ENCODE data around the gene FRAS1. TPM values are rescaled to one million over a fixed set of nuclear protein-coding genes. Genes with fewer than 3 reads are reported as not detected.

The FRAS1 gene
- total RNA-seq, 1 experiment from 2014 or later: 82.0 TPM

GRCh38 chr4:78069859-78070258 is 12.7 kb downstream of the FRAS1 start:
- H3K27me3 Mint-ChIP-seq (ENCODE audit: low read depth): no peaks in the 10 kb centered on the region
- no peak for DNase-seq (ENCODE audit: low spot score)
- H3K9me3 Mint-ChIP-seq: no peaks in the 10 kb centered on the region
- peaks cover 54% of the 10 kb centered on the region for H3K4me1 Mint-ChIP-seq
- no peak overlapping the region for H3K4me3 Mint-ChIP-seq
- no peak overlapping the region for H3K27ac Mint-ChIP-seq
- ChIA-PET POLR2A (no interaction called here), CTCF (interaction anchor here (0.7 to 2.9 kb wide), 2 partner anchors 11 to 162 kb away, joined by 4 to 18 read pairs; no protein-coding TSS in a partner anchor)
- TF ChIP-seq HMGXB4 (CRISPR knock-in tag; IDR thresholded peaks at IDR 0.05) (no peak), IRF1 (CRISPR knock-in tag; IDR thresholded peaks at IDR 0.05) (no peak), GTF2I (CRISPR knock-in tag; conservative IDR thresholded peaks at IDR 0.05) (no peak), CREM (CRISPR knock-in tag; IDR thresholded peaks at IDR 0.05) (no peak), NFE2L1 (CRISPR knock-in tag; IDR thresholded peaks at IDR 0.05) (no peak), MAX (CRISPR knock-in tag; IDR thresholded peaks at IDR 0.05) (no peak), ZMAT4 (CRISPR knock-in tag; IDR thresholded peaks at IDR 0.05) (no peak), ZBTB21 (CRISPR knock-in tag; IDR thresholded peaks at IDR 0.05; ENCODE audit: borderline replicate concordance) (no peak), MYBL2 (CRISPR knock-in tag; IDR thresholded peaks at IDR 0.05) (no peak), JAZF1 (CRISPR knock-in tag; IDR thresholded peaks at IDR 0.05) (no peak), ZNF532 (CRISPR knock-in tag; IDR thresholded peaks at IDR 0.05; ENCODE audit: borderline replicate concordance) (no peak), RORB (CRISPR knock-in tag; IDR thresholded peaks at IDR 0.05) (no peak), USF1 (CRISPR knock-in tag; IDR thresholded peaks at IDR 0.05) (no peak), MXD4 (CRISPR knock-in tag; IDR thresholded peaks at IDR 0.05; ENCODE audit: borderline replicate concordance) (no peak)
- peaks cover 29% of the 10 kb centered on the region for H3K36me3 Mint-ChIP-seq
- no peak for ATAC-seq

- TF ChIP-seq ZNF532 (CRISPR knock-in tag; IDR thresholded peaks at IDR 0.05; ENCODE audit: borderline replicate concordance): no peak
- TF ChIP-seq FOXK1 (CRISPR knock-in tag; IDR thresholded peaks at IDR 0.05): no peak
- POLR2A ChIA-PET: no interaction called here
- Mint-ChIP-seq H3K4me3 (no peak overlapping the region), H3K9me3 (no peaks in the 10 kb centered on the region), H3K36me3 (peaks cover 29% of the 10 kb centered on the region), H3K27ac (peak overlapping the region; percentile 28; the same call in 1 of the 2 replicates), H3K27me3 (ENCODE audit: low read depth) (no peaks in the 10 kb centered on the region), H3K4me1 (peaks cover 57% of the 10 kb centered on the region)
- CTCF ChIA-PET: interaction anchor here (1.1 to 2.9 kb wide), 2 partner anchors 11 to 76 kb away, joined by 4 to 17 read pairs; no protein-coding TSS in a partner anchor
- no peak for DNase-seq (ENCODE audit: low spot score)
- ATAC-seq: no peak
Observed at GRCh38 chr4:78070731-78071282, 13.7 kb downstream of the FRAS1 start.

Data from WTC11 (cell line).